ENCODE data around the gene PM20D1. TPM values are rescaled to one million over a fixed set of nuclear protein-coding genes. Genes with fewer than 3 reads are reported as not detected.
"Not testable (repeated sequence)": the region's sequence is repeated elsewhere in the genome, so short reads cannot be mapped to it uniquely, and the experiment has no call there.

Gene PM20D1
- total RNA-seq, 2 donors from 2014 or later, result 0.17 TPM; not detected in 1

GRCh38 chr1:205851993-205852392 is 2.1 kb upstream of the PM20D1 start:
- intact Hi-C loops (cut with DNase I, micrococcal nuclease), result no loop called here
- no peak for DNase-seq
- no peak for ATAC-seq

DNA sequence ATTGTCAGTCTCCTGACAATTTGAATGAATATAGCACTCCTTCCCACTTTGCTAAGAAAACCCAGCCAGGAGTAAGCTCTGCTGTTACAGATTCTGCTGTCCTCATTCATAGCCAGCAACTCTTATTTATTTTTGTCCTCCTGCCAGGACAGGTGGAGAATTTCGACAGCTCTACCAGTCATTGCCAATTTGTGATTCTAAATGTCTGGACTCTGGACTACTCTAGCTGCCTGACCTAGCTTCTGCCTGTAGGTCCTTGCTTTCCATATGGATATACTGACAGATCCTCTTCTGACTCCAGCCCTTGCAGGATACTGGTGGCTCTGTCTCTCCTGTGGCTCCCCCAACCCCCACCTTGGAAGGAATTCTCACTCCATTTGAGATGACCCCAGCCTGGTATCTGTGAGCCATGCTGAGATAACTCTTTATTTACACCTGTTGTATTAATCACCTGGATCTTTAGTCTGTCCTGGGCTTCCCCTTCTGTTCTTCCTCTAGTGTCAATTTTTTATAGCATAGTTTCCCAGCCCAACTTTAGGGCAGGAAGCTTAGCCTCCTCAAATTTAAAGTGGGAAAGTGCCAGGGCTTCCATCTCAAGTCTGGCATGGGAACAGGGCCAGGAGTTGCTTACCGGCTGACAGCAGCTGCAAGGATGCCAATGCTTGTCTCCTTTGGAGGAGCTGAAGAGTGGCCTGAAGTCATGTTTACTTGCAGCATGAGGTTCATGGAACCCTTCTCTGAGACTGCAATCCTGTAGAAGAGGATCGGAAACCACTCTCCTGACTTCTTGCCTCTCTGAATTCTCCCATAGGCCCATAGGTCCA is 6.7 kb downstream of the PM20D1 start:
- ATAC-seq (no peak), DNase-seq (no peak)
- intact Hi-C loops (cut with DNase I, micrococcal nuclease), result no loop called here

DNA sequence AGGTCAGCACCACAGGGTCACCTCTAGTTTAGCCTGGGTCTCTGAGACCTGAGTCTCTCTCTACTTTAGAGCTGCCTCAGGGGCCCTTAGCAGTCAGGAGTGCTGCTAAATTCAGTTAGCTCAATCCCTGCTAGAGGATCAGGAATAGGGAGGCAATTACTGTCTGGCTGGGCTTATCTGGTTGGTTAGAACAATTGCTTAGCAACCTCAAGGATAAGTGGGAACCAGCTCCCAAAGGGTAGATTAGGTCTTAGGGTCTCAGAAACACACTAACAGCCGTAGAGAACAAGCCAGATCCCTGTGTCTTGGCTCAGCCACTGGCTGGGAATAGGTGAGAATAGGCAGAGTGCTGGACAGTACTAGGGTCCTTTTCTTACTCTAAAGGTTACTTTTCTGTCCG is 7.7 kb downstream of the PM20D1 start:
- no peak for DNase-seq
- no peak for ATAC-seq
- intact Hi-C loops (cut with DNase I, micrococcal nuclease), result no loop called here

GRCh38 chr1:205840146-205840923 is 9.6 kb downstream of the PM20D1 start:
- DNase-seq (no peak), ATAC-seq (no peak)
- intact Hi-C loops (cut with DNase I, micrococcal nuclease), result no loop called here

GRCh38 chr1:205837382-205837970 is 12.5 kb downstream of the PM20D1 start:
- DNase-seq, result no peak
- ATAC-seq, result no peak
- intact Hi-C loops (cut with DNase I, micrococcal nuclease), result no loop called here

GRCh38 chr1:205834751-205835150 is 15.2 kb downstream of the PM20D1 start:
- ATAC-seq (peak; percentile 99), DNase-seq (peak; percentile 43 to 55)
- intact Hi-C loops (cut with DNase I, micrococcal nuclease), result no loop called here

DNA sequence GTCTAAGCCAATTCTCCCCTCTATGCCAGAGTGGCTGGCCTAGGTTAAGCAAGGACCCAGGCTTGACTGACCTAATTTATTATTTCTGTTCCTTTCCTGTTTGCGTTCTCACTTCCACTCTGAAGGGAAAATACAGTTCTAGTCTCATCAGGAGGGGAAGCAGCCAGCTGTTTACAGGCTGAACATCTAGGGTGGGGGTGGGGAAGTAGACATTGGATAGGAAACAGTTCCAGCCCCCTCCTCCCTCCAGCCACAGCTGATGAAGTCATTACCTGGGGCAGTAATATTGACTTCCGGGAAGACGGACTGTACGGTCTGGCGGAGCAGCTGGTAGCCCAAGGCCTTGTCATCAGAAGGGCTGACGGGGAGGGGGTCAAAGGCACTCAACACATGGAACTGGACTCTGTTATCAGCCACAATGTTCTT is 17.6 kb downstream of the PM20D1 start:
- ATAC-seq (no peak), DNase-seq (no peak)
- intact Hi-C loops (cut with DNase I, micrococcal nuclease), result no loop called here

GRCh38 chr1:205827623-205828022 is 22.3 kb downstream of the PM20D1 start:
- no peak for DNase-seq
- intact Hi-C loops (cut with DNase I, micrococcal nuclease), result no loop called here
- peak; percentile 29 for ATAC-seq

- ATAC-seq (no peak), DNase-seq (no peak)
- intact Hi-C loops (cut with DNase I, micrococcal nuclease), result no loop called here
Measured at GRCh38 chr1:205826995-205827394, 22.9 kb downstream of the PM20D1 start.

DNA sequence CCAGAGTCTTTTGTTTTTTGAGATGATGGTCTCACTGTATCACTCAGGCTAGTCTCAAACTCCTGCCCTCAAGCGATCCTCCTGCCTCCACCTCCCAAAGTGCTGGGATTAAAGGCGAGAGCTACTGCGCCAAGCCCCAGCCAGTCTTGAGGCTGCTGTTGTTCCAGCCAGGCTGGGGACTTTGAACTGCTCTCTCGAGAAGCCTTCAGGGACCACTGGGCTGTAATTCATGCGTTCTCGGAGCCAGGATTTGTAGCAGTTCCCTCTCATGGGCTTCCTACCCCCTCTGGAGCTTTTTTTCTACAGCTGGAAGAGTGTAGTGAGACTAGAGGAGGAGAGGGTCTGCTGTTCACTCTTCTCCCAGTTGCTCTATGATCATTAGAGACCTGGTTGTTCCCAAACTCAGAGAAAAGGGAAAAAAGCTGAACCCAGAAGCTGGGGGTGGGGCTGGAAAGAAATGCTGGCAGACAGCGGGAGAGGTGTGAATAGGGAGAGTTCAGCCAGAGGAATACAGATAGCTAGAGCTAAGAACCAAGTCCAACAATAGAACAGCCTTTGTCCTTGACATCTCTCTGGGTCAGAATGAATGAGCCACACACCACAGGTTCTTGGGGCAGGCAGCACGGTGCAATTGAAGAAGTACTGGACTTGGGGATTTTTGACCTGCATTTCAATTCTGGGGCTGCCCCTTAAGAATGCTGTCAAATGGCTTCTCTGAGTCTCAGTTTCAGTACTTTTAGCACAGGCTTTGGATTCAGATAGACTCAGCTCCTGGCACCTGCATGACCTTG is 23.7 kb downstream of the PM20D1 start:
- ATAC-seq, result no peak
- no peak for DNase-seq
- intact Hi-C loops (cut with DNase I, micrococcal nuclease), result no loop called here

DNA sequence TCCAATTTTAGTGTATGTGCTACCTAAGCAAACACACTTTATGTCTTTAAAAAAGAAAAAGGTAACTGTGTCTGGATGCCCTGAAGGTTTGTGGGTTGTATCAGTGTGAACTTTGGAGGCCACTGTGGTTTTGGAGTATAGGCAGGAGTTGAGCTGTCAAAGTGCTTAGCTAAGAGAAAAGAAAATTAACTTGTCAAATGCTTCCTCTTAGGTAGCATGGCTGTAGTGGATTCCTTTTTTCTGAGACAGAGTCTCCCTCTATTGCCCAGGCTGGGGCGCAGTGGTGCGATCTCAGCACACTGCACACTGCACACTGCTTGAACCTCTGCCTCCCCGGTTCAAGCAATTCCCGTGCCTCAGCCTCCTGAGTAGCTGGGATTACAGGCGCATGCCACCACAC is 25.8 kb downstream of the PM20D1 start:
- ATAC-seq (no peak), DNase-seq (no peak)
- intact Hi-C loops (cut with DNase I, micrococcal nuclease), result no loop called here

- ATAC-seq, DNase-seq: not testable (repeated sequence)
Measured at GRCh38 chr1:205823260-205823659, 26.7 kb downstream of the PM20D1 start.

DNA sequence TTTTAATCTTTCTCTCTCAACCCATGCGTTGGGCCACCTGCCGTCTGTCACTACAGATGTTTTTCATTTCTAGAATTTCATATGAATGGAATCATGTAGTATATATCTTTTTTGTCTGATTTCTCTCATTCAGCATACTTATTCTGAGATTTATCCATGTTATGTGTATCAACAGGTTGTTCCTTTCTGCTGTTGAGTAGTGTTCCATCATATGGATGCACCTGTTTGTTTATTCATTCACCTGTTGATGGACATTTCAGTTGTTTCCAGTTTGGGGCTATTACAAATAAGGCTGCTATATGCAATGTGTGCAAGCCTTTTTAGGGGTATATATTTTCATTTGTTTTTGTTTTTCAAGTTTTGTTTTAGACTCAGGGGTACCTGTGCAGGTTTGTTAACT is 27.5 kb downstream of the PM20D1 start:
- DNase-seq, result no peak
- intact Hi-C loops (cut with DNase I, micrococcal nuclease), result no loop called here
- ATAC-seq, result no peak

More at GRCh38 chr1:205823260-205823659, 26.7 kb downstream of the PM20D1 start:
- intact Hi-C loops (cut with DNase I, micrococcal nuclease), result not testable (repeated sequence)

GRCh38 chr1:205817988-205818387 is 31.9 kb downstream of the PM20D1 start:
- intact Hi-C loops (cut with DNase I, micrococcal nuclease), result no loop called here
- ATAC-seq (no peak), DNase-seq (no peak)

GRCh38 chr1:205817364-205817763 is 32.6 kb downstream of the PM20D1 start:
- intact Hi-C loops (cut with DNase I, micrococcal nuclease), result no loop called here
- DNase-seq (no peak), ATAC-seq (no peak)

GRCh38 chr1:205813755-205814058 is 36.2 kb downstream of the PM20D1 start:
- ATAC-seq, result no peak
- no peak for DNase-seq
- intact Hi-C loops (cut with DNase I, micrococcal nuclease), result no loop called here

DNA sequence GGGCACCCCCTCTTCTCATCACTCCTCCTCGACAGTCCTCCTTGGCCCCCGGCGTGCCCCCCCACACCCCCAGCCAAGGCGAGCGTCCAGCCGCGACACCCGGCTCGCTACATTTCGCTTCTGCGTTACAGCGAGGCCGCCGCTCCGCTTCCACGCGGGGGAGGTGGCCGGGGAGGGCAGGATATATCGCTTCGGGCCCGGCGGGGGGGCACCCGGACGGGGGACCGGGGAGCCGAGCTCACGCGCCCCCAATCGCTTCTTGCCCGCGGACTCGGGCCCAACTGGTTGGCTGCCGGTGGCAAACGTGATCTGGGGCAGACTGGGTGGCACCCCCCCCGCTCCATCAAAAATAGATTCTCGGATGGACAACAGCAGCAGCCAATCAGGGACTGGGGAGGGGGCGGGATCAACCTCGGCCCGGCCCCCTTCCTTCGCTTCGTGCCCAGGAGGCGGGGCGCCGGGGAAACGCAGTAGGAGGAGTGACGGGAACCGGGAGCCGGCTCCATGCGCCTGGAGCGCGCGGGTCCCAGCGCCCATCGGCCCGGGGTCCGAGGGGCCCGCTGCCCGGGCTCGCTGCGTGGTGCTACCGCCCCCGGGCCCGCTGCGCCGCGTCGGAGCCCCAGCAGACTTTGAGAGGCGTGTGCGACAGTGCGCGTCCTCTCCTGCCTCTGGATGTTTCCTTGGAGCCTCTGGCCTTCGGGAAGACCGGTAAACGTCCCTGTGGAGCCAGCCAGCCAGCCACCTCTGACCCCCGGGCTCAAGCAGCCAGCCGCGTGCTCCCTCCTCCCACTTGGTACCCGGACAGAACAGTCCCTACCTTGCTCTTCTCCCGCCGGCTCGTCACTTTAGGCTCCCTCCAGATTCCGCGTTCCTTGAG is 36.8 kb downstream of the PM20D1 start, which contains the start of gene SLC41A1:
Gene SLC41A1, minus strand, starts transcription at position 321 of the 877 bp plus-strand sequence. CDS start 2,757 bp downstream, outside the sequence.
- DNase-seq, result peak; percentile 92
- peak; percentile 98 for ATAC-seq
- intact Hi-C loops (cut with DNase I, micrococcal nuclease), result no loop called here

- intact Hi-C loops (cut with DNase I, micrococcal nuclease), result no loop called here
- DNase-seq (peak in 1 of 2 donors; percentile 40), ATAC-seq (peak; percentile 22)
Measured at GRCh38 chr1:205812271-205812877, 37.6 kb downstream of the PM20D1 start.
